ENCODE measurements around the gene PIP4K2B. TPM values are rescaled to one million over a fixed set of nuclear protein-coding genes. Genes with fewer than 3 reads are reported as not detected.

PIP4K2B gene
- total RNA-seq, 1 donor from 2014 or later, result 77.8 TPM

DNA sequence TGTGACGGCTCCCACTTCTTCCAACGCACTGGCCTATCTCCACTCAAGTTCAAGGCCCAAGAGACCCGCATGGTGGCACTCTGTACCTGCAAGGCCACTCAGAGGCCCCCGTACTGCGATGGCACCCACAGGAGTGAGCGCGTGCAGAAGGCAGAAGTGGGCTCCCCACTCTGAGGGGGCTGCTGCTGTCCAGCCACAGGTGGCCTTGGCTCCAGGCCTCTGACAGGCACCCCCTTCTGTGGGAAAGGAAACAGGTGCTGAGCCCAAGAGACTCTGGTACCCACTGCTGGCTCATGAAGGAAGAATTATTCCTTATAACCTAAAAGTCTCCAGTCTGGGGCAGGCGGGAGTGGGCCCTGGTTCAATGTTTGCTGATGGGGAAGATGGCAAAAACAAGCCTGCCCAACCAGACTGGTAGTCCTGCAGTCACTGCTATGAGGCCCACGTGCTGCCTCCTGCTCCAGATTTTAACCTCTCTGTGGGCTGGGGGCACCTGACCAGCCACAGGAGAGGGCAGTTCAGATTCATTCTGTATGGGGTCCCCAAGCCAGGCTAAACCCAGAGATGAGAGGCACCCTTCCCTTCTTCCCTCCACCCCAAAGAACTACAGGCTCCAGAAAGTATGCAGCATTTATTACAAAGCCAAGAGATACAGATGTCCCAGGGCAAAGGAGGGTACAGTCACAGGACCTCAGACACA, 65.9 kb downstream of the PIP4K2B start:
- TF ChIP-seq, protein P1, sequence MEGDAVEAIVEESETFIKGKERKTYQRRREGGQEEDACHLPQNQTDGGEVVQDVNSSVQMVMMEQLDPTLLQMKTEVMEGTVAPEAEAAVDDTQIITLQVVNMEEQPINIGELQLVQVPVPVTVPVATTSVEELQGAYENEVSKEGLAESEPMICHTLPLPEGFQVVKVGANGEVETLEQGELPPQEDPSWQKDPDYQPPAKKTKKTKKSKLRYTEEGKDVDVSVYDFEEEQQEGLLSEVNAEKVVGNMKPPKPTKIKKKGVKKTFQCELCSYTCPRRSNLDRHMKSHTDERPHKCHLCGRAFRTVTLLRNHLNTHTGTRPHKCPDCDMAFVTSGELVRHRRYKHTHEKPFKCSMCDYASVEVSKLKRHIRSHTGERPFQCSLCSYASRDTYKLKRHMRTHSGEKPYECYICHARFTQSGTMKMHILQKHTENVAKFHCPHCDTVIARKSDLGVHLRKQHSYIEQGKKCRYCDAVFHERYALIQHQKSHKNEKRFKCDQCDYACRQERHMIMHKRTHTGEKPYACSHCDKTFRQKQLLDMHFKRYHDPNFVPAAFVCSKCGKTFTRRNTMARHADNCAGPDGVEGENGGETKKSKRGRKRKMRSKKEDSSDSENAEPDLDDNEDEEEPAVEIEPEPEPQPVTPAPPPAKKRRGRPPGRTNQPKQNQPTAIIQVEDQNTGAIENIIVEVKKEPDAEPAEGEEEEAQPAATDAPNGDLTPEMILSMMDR (IDR thresholded peaks at IDR 0.05; ENCODE audit: unreplicated experiment), result no peak
- no peaks in the 10 kb centered on the region for H3K27me3 Mint-ChIP-seq
- no peak overlapping the region for H3K4me3 Mint-ChIP-seq (ENCODE audit: low read depth)
- no peaks in the 10 kb centered on the region for H3K9me3 Mint-ChIP-seq (ENCODE audit: low read depth)
- no peak for DNase-seq (ENCODE audit: low spot score, unreplicated experiment)
- peaks cover 6% of the 10 kb centered on the region for H3K4me1 Mint-ChIP-seq (ENCODE audit: low read depth)
- peak overlapping the region; percentile 73 for H3K27ac Mint-ChIP-seq
- H3K36me3 Mint-ChIP-seq (ENCODE audit: insufficient read depth), result peaks cover 11% of the 10 kb centered on the region

DNA sequence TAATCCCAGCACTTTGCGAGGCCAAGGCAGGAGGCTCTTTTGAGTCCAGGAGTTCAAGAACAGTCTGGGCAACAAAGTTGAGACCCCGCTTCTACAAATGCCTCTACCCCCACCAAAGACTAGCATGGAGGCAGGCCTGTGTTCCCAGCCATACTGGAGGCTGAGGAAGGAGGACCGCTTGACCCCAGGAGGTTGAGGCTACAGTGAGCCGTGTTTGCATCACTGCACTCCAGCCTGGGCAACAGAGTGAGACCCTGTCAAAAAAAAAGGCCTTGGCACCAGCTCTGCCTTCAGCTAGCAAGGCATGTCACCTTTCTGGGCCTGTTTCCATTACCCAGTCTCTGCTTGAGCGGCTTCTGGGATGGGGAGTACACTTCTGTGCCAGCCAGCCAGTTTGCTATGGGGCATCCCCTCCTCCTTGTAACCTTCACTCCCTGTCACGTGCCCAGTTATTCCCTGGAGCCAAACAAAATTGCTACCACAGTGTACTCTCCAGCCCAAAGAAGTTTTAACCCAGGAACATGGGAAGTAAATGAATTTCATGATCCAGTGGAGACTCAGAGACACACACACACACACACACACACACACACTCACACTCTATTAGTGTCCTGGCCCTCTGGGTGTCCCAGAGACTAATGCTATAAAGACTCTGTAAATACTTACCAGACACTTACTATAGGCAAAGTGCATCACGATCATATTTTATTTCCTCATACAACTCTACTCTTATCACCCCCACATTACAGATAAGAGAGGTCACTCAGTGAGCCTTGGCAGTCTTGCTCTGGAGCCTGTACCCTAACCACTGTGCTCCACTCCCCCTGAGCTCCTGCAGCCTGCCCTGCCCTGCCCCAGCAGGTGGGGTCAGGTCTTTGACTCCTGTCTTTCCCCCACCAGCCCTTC, 66.7 kb downstream of the PIP4K2B start:
- H3K4me1 Mint-ChIP-seq (ENCODE audit: low read depth), result peaks cover 6% of the 10 kb centered on the region
- no peak for DNase-seq (ENCODE audit: low spot score, unreplicated experiment)
- no peak overlapping the region for H3K4me3 Mint-ChIP-seq (ENCODE audit: low read depth)
- H3K9me3 Mint-ChIP-seq (ENCODE audit: low read depth), result no peaks in the 10 kb centered on the region
- TF ChIP-seq, protein P1 (IDR thresholded peaks at IDR 0.05; ENCODE audit: unreplicated experiment), result no peak
- peak overlapping the region; percentile 73 for H3K27ac Mint-ChIP-seq
- no peaks in the 10 kb centered on the region for H3K27me3 Mint-ChIP-seq
- peaks cover 10% of the 10 kb centered on the region for H3K36me3 Mint-ChIP-seq (ENCODE audit: insufficient read depth)

DNA sequence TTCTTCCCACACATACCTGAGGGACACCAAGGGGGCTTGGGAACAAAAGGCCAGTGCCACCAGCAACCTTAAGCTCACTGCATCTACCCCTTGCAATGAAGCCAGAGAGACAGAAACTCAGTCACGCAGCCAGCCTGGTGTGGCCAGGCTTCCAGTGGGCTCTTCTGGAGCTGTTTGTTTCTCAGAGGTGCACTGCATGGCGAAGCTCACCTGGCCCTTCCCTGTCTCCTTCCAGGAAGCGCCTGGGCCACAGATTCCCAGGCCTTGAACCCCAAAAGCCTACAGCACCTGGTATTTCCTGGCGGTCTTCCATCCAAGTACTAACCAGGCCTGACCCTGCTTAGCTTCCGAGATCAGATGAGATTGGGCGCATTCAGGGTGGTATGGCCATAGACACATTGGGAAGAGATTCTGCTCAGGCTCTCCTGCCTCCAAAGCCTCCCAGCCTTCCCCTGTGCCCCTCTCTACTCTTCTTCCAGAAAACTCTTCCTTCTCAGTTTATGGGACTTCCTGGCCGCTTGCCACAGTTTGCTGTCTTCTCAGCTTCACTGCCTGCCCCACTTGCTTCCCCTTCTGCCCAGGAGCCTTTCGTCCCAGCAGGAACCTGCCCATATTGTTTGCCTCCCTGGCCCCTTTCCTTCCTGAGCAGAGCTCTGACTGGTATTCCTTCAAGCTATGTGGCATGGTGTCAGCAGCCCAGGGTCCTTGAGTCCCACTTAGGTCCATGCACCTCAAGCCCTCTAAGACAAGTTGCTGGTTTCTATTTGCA, 67.6 kb downstream of the PIP4K2B start:
- Mint-ChIP-seq H3K27ac (peak overlapping the region; percentile 42), H3K27me3 (no peaks in the 10 kb centered on the region), H3K4me1 (ENCODE audit: low read depth) (peaks cover 6% of the 10 kb centered on the region), H3K4me3 (ENCODE audit: low read depth) (peak overlapping the region; percentile 26), H3K9me3 (ENCODE audit: low read depth) (no peaks in the 10 kb centered on the region), H3K36me3 (ENCODE audit: insufficient read depth) (peaks cover 10% of the 10 kb centered on the region)
- TF ChIP-seq, protein P1 (IDR thresholded peaks at IDR 0.05; ENCODE audit: unreplicated experiment), result no peak
- no peak for DNase-seq (ENCODE audit: low spot score, unreplicated experiment)

DNA sequence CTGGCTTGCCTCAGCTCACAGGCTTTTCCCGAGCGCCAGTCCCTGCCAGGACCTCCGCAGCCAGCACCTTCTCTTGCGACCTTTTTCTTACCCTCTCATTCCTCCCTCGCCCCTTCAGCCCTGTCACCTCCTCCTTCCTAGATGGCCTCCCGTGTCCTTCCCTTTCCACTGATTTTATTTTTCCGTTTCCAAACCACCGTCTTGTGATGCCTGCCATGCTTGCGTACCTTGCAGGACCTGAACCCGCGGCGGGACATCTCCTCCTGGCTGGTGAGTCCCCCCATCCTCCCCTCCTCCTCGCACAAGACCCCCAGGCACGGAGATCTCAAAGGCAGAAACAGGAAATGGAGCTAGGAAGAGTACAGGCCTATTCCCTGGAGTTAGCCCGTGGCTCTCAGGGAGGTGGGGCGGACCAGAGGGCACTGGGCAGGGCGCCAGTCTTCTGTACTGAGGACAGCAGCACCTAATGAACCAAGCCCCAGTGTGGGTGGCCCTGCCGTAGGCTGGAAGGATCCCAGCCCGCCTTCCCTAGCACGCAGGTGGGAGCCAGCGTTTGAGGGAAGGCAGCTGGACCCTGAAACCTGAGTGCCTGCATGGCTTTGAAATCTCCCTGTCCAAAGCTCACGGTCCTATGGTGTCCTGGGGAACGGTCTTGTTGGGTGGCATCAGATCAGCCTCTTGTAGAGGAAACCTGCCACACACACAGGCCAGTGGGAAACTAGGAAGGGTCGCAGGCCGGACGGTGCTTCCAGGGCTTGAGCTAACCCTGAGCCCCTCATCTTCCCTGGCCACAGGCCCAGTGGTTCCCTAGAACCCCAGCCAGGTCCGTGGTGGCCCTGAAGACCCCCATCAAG, 68.6 kb downstream of the PIP4K2B start:
- no peaks in the 10 kb centered on the region for H3K27me3 Mint-ChIP-seq
- peak overlapping the region; percentile 91 for H3K4me3 Mint-ChIP-seq (ENCODE audit: low read depth)
- no peak for DNase-seq (ENCODE audit: low spot score, unreplicated experiment)
- TF ChIP-seq, protein P1 (IDR thresholded peaks at IDR 0.05; ENCODE audit: unreplicated experiment), result no peak
- no peaks in the 10 kb centered on the region for H3K9me3 Mint-ChIP-seq (ENCODE audit: low read depth)
- H3K36me3 Mint-ChIP-seq (ENCODE audit: insufficient read depth), result peaks cover 10% of the 10 kb centered on the region
- peaks cover 6% of the 10 kb centered on the region for H3K4me1 Mint-ChIP-seq (ENCODE audit: low read depth)
- H3K27ac Mint-ChIP-seq, result peak overlapping the region; percentile 86
